ENCODE measurements around the gene ASB3.

DNA sequence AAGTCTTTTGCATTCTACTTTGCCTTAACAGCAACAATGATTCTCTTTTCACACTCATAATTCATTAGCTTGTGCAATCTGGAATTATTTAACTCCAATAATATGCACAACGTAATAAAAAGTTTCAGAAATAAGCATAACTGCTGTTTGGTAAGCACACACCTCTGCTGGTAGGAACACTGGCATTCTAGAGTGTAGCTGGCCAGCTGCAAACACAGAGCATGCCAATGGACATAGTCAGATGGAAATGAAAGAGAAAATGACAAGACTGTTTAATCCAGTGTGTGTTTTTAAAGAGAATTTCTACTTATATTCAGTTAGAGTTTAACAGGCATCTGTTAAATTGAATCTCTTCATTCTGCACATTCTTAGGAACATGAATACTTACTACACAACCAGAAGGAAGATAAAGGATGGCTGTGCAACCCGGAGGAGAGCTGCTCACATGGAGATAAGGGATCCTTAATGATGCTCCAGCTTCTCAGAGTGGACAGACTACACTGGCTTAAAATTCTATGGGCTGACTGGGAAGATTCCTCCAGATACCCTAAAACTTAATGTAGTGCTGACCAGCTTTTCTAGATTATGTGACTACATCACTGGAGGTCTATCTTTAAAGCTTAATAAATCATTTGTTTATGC, 113.8 kb downstream of the ASB3 start:
- TF ChIP-seq, protein P1, sequence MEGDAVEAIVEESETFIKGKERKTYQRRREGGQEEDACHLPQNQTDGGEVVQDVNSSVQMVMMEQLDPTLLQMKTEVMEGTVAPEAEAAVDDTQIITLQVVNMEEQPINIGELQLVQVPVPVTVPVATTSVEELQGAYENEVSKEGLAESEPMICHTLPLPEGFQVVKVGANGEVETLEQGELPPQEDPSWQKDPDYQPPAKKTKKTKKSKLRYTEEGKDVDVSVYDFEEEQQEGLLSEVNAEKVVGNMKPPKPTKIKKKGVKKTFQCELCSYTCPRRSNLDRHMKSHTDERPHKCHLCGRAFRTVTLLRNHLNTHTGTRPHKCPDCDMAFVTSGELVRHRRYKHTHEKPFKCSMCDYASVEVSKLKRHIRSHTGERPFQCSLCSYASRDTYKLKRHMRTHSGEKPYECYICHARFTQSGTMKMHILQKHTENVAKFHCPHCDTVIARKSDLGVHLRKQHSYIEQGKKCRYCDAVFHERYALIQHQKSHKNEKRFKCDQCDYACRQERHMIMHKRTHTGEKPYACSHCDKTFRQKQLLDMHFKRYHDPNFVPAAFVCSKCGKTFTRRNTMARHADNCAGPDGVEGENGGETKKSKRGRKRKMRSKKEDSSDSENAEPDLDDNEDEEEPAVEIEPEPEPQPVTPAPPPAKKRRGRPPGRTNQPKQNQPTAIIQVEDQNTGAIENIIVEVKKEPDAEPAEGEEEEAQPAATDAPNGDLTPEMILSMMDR (IDR thresholded peaks at IDR 0.05; ENCODE audit: low read length): no peak
- TF ChIP-seq EZH2 (optimal IDR thresholded peaks at IDR 0.05; ENCODE audit: low read depth, low read length): no peak

All from MM.1S (cell line).